VCaP (cell line): ENCODE data around the gene RXRA.

Experiments used
- H3K27ac ChIP-seq: fragments of 450-650 bp; 2 replicates; pipeline ENCODE4 v1.5.1; 2017
- TF ChIP-seq, protein P1 (sequence below): fragments of 450-650 bp; conservative IDR thresholded peaks from 2 replicates; pipeline ENCODE4 v1.5.1; 2017; ENCODE audit warnings: mild to moderate bottlenecking, moderate library complexity

Gene RXRA

DNA sequence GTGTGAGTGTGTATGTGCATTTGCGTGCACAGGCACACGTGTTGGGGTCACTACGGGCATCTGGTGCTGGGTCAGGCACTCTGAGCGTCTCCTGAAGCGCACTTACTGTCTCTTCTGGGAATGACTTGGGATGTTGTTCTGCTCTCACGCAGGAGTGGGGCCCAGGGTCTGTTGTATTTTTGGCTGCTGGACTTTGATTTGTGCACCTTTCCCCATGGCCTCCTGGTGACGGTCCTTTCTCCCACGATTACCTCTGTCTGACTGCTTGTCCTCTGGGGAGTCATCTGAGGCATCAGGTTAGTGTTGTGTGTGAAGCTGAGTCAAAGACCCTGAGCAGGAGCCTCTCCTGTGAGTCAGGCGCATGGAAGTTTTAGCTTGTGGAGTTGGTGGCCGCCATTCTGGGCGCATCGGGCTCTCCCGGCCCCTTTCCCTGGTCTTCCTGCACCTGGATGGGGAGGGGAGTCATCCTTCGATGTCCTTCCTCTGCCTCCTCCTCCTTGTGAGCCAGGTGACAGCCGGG lies 62.1 kb downstream of the RXRA start:
- peak overlapping the region; percentile 70; the same call in 1 of the 2 replicates for H3K27ac ChIP-seq
- TF ChIP-seq, protein P1, sequence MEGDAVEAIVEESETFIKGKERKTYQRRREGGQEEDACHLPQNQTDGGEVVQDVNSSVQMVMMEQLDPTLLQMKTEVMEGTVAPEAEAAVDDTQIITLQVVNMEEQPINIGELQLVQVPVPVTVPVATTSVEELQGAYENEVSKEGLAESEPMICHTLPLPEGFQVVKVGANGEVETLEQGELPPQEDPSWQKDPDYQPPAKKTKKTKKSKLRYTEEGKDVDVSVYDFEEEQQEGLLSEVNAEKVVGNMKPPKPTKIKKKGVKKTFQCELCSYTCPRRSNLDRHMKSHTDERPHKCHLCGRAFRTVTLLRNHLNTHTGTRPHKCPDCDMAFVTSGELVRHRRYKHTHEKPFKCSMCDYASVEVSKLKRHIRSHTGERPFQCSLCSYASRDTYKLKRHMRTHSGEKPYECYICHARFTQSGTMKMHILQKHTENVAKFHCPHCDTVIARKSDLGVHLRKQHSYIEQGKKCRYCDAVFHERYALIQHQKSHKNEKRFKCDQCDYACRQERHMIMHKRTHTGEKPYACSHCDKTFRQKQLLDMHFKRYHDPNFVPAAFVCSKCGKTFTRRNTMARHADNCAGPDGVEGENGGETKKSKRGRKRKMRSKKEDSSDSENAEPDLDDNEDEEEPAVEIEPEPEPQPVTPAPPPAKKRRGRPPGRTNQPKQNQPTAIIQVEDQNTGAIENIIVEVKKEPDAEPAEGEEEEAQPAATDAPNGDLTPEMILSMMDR: no peak

DNA sequence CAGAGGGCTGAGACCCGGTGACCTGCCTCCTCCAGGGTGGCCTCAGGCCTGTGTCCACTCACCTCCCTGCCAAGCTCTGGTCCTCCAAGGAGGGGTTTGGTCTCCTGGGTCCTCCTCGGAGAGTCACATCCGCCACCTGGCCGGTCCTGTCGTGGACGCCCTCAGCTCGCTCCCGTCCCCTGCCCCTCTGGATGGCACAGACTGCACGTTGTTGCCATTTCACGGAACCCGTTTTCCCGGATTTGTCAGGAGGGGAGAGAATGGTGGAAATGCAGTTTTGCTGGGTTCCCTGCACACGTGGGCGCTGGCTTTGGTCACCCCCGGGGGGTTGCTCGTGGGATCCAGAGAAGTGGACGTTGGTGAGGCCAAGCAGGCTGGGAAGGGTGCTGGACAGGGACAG lies 62.7 kb downstream of the RXRA start:
- TF ChIP-seq, protein P1: no peak
- peak overlapping the region; percentile 26; the same call in 1 of the 2 replicates for H3K27ac ChIP-seq

DNA sequence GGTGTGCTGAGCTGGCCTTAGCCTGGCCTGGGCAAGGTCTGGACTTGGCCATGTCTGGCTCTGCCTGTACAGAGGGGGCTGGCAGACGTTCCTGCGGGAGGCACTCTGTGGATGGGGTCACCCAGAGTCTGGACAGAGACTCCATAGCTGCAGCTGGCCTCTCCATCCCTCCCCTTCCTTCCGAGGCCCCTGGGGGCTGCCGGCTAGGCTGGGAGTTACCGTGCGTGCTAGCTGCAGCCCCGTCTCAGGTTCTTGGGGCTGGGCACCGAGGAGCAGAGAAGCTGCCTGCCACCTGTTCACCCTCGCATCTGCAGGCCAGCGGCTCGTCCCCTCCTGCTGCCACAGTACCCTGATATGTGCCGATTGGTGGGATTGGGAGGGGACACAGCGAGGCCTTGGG lies 63.4 kb downstream of the RXRA start:
- TF ChIP-seq, protein P1: no peak
- peak overlapping the region; percentile 26; the same call in 1 of the 2 replicates for H3K27ac ChIP-seq

DNA sequence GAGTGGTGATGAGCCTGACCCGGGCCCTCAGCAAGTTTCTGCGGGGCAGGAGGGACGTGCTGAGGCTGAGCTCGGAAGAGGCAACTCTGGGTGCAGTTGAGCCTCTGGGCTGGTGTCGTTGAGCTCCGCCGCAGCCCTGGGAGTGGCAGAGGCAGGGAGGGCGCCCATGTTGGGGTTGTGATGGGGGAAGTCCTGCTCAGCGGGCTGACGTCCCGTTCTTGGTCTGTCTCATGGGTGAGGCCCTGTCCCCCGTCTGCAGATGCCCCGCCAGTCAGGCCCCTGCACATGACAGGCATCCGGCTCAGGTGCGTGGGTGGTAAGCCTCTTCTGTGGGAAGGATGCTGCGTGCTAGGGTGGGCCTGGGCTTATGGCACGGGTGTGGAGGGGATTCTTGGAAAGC lies 64.3 kb downstream of the RXRA start:
- H3K27ac ChIP-seq: no peak overlapping the region
- TF ChIP-seq, protein P1: no peak

DNA sequence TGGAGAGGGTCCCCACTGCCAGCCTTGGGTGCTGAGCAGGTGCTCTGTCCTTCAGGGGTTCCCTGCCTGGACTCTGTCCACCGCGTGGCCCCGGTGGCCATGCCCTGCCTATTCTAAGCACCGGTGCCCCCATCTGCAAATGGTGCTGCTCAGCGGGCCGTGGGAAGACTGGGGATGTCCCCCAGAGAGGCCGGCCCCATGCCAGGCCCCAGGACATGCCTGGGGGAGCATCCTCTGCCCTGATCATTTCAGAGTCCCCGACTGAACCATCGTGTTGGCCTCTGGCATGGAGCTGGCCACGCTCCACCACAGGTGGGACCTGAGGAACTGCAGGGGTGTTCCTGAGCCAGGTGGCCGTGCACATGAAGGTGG lies 64.7 kb downstream of the RXRA start:
- TF ChIP-seq, protein P1: no peak
- peak overlapping the region; percentile 11; the same call in 1 of the 2 replicates for H3K27ac ChIP-seq

DNA sequence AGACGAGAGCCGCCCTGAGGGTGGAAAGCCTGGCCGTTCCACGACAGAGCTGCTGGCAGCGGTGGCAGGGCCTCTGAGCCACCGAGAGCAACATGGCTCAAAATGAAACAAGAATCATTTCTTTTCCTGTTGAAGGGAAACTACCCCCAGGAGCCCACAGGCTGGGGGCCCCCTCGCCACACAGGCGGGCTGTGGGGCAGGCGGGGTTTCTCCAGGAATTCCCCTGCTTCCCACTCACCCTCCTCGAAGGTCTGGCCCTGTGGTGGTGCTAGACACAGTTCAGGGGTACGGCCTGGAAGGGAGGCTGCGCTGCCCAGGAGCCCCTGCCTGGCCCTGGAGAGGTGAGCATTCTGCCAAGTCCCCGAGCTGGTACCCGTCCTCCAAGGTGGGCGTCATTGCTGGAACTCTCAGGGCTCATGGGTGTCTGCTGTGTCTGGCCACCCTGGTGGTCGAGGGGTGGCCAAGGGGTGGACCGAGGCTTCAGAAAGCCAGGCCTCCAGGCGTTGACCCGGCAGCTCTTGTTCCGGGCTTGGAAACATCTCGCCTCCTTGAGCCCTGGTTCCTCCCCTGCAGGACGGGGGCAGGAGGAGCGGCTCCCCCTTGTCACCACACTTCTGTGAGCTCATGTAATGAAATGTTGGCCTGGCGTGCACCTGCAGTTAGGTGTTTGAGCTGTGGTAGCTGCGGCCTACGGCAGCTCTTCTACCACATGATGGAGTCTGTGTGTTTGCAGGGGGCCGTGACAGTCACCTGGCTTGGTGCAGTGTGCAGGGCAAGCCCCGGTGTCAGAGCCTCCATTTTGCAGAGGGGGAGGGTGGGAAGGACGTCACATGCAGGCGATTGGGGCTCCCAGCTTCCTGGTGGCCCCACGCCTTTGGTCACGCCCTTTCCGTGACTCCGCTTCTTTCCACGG lies 65.3 kb downstream of the RXRA start:
- TF ChIP-seq, protein P1: no peak
- H3K27ac ChIP-seq: peak overlapping the region; percentile 11; the same call in 1 of the 2 replicates

DNA sequence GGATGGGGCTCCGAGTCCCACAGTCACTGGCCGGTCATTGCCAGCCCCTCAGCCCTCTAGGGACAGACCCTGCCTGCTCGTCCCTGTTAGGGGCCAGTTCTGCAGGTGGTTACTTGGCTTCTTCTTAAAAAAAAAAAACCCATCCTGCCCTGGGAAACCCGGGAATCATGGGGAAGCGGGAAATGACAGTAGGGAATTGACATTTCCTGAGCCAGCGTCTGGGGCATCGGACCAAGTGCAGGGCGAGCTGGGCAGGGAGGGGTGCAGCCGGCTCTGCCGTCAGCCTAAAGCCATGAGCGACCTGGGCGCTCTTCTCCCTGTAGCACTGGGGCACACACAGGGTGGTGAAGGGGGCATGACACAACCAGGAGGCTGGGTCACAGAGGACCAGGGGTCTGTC lies 66.6 kb downstream of the RXRA start:
- no peak overlapping the region for H3K27ac ChIP-seq
- TF ChIP-seq, protein P1: no peak
